T-helper 17 cell (primary cell): ENCODE results near the gene MYCN. TPM values are rescaled to one million over a fixed set of nuclear protein-coding genes. Genes with fewer than 3 reads are reported as not detected.
"Not testable (repeated sequence)": the region's sequence is repeated elsewhere in the genome, so short reads cannot be mapped to it uniquely, and the experiment has no call there.

Source experiments
- ATAC-seq: fragments of 150-1000 bp; cut with Tn5 transposase; 2 replicates; pipeline ENCODE4 v1.10.0; 2021; ENCODE audit warnings: mild to moderate bottlenecking, moderate library complexity
- DNase-seq, 3 donors: peaks; one replicate each; pipeline versions ENCODE4 v3.0.0 to v3.0.0-alpha.2; 2020 to 2021
- H3K9me3 ChIP-seq: one replicate; pipeline ENCODE4 v1.7.0; 2013; ENCODE audit warnings: low read length, mild to moderate bottlenecking; ENCODE audit not compliant: control insufficient read depth, poor library complexity, severe bottlenecking
- H3K27ac Mint-ChIP-seq: one replicate; pipeline ENCODE4 v1.8.0; 2022; ENCODE audit warnings: mild to moderate bottlenecking, moderate library complexity, mixed read lengths
- H3K27me3 Mint-ChIP-seq: one replicate; pipeline ENCODE4 v1.8.0; 2022; ENCODE audit warnings: mixed read lengths
- H3K36me3 Mint-ChIP-seq: one replicate; pipeline ENCODE4 v1.8.0; 2022; ENCODE audit warnings: low read depth, mixed read lengths
- H3K4me1 Mint-ChIP-seq: one replicate; pipeline ENCODE4 v1.8.0; 2022; ENCODE audit warnings: mild to moderate bottlenecking, mixed read lengths
- H3K4me3 Mint-ChIP-seq: one replicate; pipeline ENCODE4 v1.8.0; 2022; ENCODE audit warnings: mild to moderate bottlenecking, moderate library complexity, mixed read lengths
- total RNA-seq, 4 donors: library from RNA in 2 of 4; stranded (reverse) in 2 of 4; gene quantifications; one replicate each; pipeline ENCODE4 v1.2.3 and lab custom pipeline; 2022 to 2026

Gene MYCN
- total RNA-seq, 2 donors from 2014 or later, result 0.37 TPM; not detected in 1

DNA sequence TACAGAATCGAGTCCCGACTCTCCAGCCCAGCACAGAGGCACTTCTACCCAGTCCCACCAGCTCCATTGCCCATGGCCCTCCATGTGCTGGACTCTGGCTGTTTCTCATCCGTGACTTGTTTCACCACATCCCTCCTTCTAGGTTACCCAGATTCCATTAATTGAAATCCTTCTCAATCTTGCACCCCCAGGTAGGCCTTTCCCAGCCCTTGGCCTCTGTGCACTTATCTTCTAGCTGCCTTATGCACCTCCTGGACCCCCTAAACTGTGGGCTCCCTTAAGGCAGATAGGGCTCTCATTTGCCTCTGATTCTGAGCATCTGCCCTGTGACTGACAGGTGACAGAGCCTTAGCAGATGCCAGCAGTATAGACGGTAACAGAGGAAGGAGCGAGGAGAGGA is 9.2 kb downstream of the MYCN start:
- Mint-ChIP-seq H3K27me3 (peaks cover 47% of the 10 kb centered on the region), H3K4me3 (no peak overlapping the region), H3K36me3 (no peaks in the 10 kb centered on the region), H3K27ac (no peak overlapping the region), H3K4me1 (no peaks in the 10 kb centered on the region)
- no peak for DNase-seq
- H3K9me3 ChIP-seq, result no peaks in the 10 kb centered on the region
- ATAC-seq, result no peak

GRCh38 chr2:15950088-15950952 is 10.0 kb downstream of the MYCN start:
- ATAC-seq (no peak), DNase-seq (no peak)
- no peak overlapping the region for H3K4me3 Mint-ChIP-seq
- H3K36me3 Mint-ChIP-seq, result no peaks in the 10 kb centered on the region
- peaks cover 39% of the 10 kb centered on the region for H3K27me3 Mint-ChIP-seq
- H3K9me3 ChIP-seq, result no peaks in the 10 kb centered on the region
- H3K27ac Mint-ChIP-seq, result no peak overlapping the region
- no peaks in the 10 kb centered on the region for H3K4me1 Mint-ChIP-seq

- H3K27me3 Mint-ChIP-seq, result peaks cover 35% of the 10 kb centered on the region
- H3K4me1 Mint-ChIP-seq, DNase-seq, H3K4me3 Mint-ChIP-seq, H3K9me3 ChIP-seq, H3K36me3 Mint-ChIP-seq, H3K27ac Mint-ChIP-seq, ATAC-seq: not testable (repeated sequence)
These were observed 11.6 kb downstream of the MYCN start for GRCh38 chr2:15951936-15952335.

GRCh38 chr2:15952451-15953146 is 12.2 kb downstream of the MYCN start:
- no peaks in the 10 kb centered on the region for H3K4me1 Mint-ChIP-seq

GRCh38 chr2:15953147-15953630 is 12.8 kb downstream of the MYCN start:
- ATAC-seq, result no peak
- no peak for DNase-seq
- H3K9me3 ChIP-seq, result no peaks in the 10 kb centered on the region
- no peak overlapping the region for H3K4me3 Mint-ChIP-seq
- no peaks in the 10 kb centered on the region for H3K4me1 Mint-ChIP-seq
- H3K36me3 Mint-ChIP-seq, result no peaks in the 10 kb centered on the region
- peaks cover 29% of the 10 kb centered on the region for H3K27me3 Mint-ChIP-seq
- H3K27ac Mint-ChIP-seq, result no peak overlapping the region

More at GRCh38 chr2:15952451-15953146, 12.2 kb downstream of the MYCN start:
- Mint-ChIP-seq H3K4me3 (no peak overlapping the region), H3K27me3 (peaks cover 29% of the 10 kb centered on the region), H3K36me3 (no peaks in the 10 kb centered on the region), H3K27ac (no peak overlapping the region)
- ATAC-seq, result no peak
- H3K9me3 ChIP-seq, result no peaks in the 10 kb centered on the region
- DNase-seq, result no peak

DNA sequence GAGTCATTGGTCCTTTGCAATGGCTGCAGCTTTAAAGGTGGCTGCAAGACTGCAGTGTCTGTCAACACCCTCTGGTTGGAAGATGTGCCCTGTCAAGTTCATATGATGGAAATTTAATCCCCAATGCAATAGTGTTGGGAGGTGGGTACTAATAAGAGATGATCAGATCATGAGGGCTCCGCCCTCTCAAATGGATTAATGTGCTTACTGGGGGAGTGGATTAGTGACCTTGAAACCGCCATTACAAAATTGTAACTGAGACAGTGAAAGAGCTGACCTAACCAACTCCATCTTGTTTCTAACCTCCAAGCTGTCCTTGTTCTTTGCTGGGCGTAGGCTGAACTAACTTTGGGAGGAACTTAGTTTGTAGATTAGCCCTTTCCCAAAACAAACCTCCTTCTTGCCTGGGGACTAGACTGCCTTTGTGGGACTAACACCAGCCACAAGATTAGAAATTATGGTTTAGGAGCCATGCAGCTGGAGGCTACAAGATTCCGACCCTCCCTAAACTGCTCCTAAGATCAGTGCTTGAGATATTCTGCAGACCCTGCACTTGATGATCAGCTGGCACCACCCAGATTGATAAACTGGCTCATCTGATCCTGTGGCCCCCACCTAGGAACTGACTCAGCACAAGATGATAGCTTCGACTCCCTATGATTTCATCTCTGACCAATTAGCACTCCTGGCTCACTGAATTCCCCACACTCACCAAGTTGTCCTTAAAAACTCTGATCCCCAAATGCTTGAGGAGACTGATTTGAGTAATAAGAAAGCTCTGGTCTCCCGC is 13.7 kb downstream of the MYCN start:
- Mint-ChIP-seq H3K4me3 (no peak overlapping the region), H3K4me1 (no peaks in the 10 kb centered on the region), H3K27ac (no peak overlapping the region), H3K36me3 (no peaks in the 10 kb centered on the region), H3K27me3 (peaks cover 23% of the 10 kb centered on the region)
- no peak for ATAC-seq
- no peaks in the 10 kb centered on the region for H3K9me3 ChIP-seq
- no peak for DNase-seq

GRCh38 chr2:15954761-15955160 is 14.4 kb downstream of the MYCN start:
- no peak for DNase-seq
- Mint-ChIP-seq H3K4me3 (no peak overlapping the region), H3K4me1 (no peaks in the 10 kb centered on the region), H3K27me3 (peaks cover 17% of the 10 kb centered on the region), H3K36me3 (no peaks in the 10 kb centered on the region), H3K27ac (no peak overlapping the region)
- ATAC-seq, result no peak
- no peaks in the 10 kb centered on the region for H3K9me3 ChIP-seq

DNA sequence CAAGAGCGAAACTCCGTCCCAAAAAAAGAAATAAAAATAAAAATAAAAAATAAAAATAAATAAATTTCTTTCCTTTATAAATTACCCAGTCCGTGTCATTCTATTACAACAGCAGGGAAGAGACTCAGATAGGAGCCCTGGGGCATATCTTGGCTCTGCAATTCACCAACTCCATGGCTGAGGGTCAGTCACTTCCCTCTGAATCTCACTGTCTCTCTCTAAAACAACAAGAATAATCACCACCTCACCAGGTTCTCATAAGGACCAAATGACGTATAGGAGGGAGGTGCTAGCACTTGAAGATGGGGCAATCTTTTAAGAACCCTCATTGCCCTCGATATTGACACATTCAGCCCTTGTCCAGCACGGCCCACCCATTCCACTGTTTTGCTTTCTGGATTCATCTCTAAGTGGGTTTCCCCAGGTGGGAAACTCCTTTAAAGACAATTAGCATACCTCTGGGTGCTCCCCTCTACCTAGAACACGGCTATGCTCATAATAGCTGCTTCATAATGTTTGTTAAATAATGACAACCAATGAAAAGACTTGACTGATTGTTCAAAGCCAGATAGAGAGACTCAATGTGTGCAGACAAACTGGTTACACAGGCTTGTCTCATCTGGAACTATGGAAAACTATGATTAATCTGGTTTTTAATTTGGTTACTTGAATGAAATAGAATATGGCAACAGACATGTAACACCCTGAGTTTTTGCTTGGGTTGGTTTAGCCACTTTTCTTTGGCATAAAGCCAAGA is 15.1 kb downstream of the MYCN start:
- no peak for DNase-seq
- H3K4me3 Mint-ChIP-seq, result no peak overlapping the region
- H3K27ac Mint-ChIP-seq, result no peak overlapping the region

GRCh38 chr2:15956230-15956629 is 15.9 kb downstream of the MYCN start:
- H3K27ac Mint-ChIP-seq, result no peak overlapping the region
- H3K4me3 Mint-ChIP-seq, result no peak overlapping the region
- no peaks in the 10 kb centered on the region for H3K9me3 ChIP-seq
- ATAC-seq (no peak), DNase-seq (no peak)
- peaks cover 6% of the 10 kb centered on the region for H3K27me3 Mint-ChIP-seq
- H3K36me3 Mint-ChIP-seq, result no peaks in the 10 kb centered on the region
- H3K4me1 Mint-ChIP-seq, result no peaks in the 10 kb centered on the region

More for the DNA sequence above, 15.1 kb downstream of the MYCN start:
- no peaks in the 10 kb centered on the region for H3K36me3 Mint-ChIP-seq
- no peaks in the 10 kb centered on the region for H3K9me3 ChIP-seq
- no peak for ATAC-seq
- H3K27me3 Mint-ChIP-seq, result peaks cover 12% of the 10 kb centered on the region
- H3K4me1 Mint-ChIP-seq, result no peaks in the 10 kb centered on the region

DNA sequence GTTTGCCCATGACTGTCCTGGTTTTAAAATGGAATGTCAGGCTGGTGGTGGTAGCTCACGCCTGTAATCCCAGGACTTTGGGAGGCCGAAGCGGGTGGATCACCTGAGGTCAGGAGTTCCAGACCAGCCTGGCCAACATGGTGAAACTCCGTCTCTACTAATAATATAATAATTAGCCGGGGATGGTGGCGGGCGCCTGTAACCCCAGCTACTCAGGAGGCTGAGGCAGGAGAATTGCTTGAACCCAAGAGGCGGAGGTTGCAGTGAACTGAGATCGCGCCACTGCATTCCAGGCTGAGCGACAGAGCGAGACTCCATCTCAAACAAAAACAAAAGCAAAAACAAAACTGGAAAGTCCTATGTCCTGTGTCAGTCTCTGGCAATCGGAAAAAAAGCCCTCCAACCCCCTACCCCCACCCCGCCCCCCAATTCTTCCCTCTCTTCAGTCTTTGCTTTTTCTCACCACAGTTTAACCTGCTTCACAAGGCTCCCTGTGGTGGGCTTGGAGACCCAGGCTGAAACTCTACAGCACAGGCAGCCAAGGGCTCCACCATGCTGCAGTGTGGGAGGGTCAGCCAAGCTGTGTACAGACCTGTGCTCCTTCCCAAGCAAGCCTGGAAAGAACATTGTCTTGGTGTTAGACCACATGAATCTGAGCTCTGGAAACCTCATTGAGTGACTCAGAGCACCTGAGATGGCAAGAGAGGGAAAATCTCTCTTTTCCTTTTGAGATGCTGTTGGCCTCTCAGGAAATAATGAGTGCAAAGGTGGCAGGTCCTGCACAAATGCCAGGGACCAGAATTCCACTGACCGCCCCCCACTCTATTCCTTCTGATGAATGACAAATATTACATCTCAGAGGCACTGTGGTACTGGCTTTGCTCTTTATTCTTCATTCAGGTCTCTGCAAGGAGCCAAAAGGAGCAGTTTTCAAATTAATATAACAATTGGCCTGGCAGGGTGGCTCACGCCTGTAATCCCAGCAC is 16.7 kb downstream of the MYCN start:
- Mint-ChIP-seq H3K27me3 (peaks cover 5% of the 10 kb centered on the region), H3K4me3 (no peak overlapping the region), H3K4me1 (no peaks in the 10 kb centered on the region), H3K36me3 (no peaks in the 10 kb centered on the region), H3K27ac (no peak overlapping the region)
- no peaks in the 10 kb centered on the region for H3K9me3 ChIP-seq
- no peak for DNase-seq
- ATAC-seq, result no peak

- Mint-ChIP-seq H3K27ac (no peak overlapping the region), H3K27me3 (peaks cover 5% of the 10 kb centered on the region), H3K4me1 (no peaks in the 10 kb centered on the region), H3K4me3 (no peak overlapping the region), H3K36me3 (no peaks in the 10 kb centered on the region)
- no peaks in the 10 kb centered on the region for H3K9me3 ChIP-seq
- no peak for ATAC-seq
- no peak for DNase-seq
These were observed 17.7 kb downstream of the MYCN start for GRCh38 chr2:15957881-15958713.
